Subcutaneous abdominal adipose tissue (tissue), 5 donors: ENCODE measurements around the gene LAMC2.

Experiments
- H3K27ac ChIP-seq: one replicate; pipeline ENCODE4 v1.7.0; 2013; ENCODE audit warnings: low read depth, mild to moderate bottlenecking, inconsistent platforms, low read length, moderate library complexity
- H3K27me3 ChIP-seq, 5 donors: one replicate each; pipeline ENCODE4 v1.7.0; 2013; ENCODE audit warnings: low read length in 5 of 5, inconsistent platforms in 1 of 5; ENCODE audit not compliant: control insufficient read depth in 5 of 5, insufficient read depth in 4 of 5
- H3K36me3 ChIP-seq, 5 donors: one replicate each; pipeline ENCODE4 v1.7.0; 2013; ENCODE audit warnings: low read length in 5 of 5; ENCODE audit not compliant: control insufficient read depth in 5 of 5, insufficient read depth in 5 of 5
- H3K4me1 ChIP-seq, 5 donors: one replicate each; pipeline ENCODE4 v1.7.0; 2013; ENCODE audit warnings: low read length in 5 of 5, mild to moderate bottlenecking in 3 of 5, moderate library complexity in 1 of 5; ENCODE audit not compliant: control insufficient read depth in 5 of 5, insufficient read depth in 5 of 5
- H3K4me3 ChIP-seq, 5 donors: one replicate each; pipeline ENCODE4 v1.7.0; 2013; ENCODE audit warnings: low read length in 5 of 5, low read depth in 1 of 5
- H3K9ac ChIP-seq, 5 donors: one replicate each; pipeline ENCODE4 v1.7.0; 2013; ENCODE audit warnings: low read length in 5 of 5, mild to moderate bottlenecking in 4 of 5, moderate library complexity in 3 of 5
- H3K9me3 ChIP-seq, 5 donors: one replicate each; pipeline ENCODE4 v1.7.0; 2013; ENCODE audit warnings: low read length in 5 of 5; ENCODE audit not compliant: control insufficient read depth in 5 of 5
- donor health status: healthy.
- donor health status: healthy.
- donor health status: healthy.
- donor health status: healthy.
- donor health status: healthy.

The LAMC2 gene

DNA sequence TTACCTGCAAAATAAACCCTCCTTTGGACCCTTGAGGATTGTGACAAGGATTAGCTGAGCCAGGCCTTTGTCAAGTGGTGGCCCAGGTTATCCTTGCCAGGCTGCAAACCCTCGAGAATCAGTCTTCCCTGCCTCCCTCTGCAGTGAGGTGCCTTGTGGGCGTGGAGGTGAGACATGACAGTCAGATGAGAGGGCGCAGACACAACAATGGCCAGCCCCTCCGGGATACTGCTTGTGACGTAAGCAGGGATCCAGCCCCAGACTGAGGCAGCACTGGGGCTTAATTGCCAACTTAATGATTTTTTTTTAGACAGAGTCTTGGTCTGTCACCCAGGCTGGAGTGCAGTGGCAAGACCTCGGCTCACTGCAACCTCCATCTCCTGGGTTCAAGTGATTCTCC, 104.6 kb downstream of the LAMC2 start:
- Histone ChIP-seq H3K9ac (no peak overlapping the region), H3K27me3 (no peaks in the 10 kb centered on the region), H3K4me3 (no peak overlapping the region), H3K36me3 (peaks cover 0 to 3% (median 0%) of the 10 kb centered on the region in 5 donors), H3K9me3 (peaks cover 0 to 3% (median 0%) of the 10 kb centered on the region in 5 donors), H3K4me1 (peaks cover 7 to 31% (median 14%) of the 10 kb centered on the region in 5 donors), H3K27ac (no peak overlapping the region)

DNA sequence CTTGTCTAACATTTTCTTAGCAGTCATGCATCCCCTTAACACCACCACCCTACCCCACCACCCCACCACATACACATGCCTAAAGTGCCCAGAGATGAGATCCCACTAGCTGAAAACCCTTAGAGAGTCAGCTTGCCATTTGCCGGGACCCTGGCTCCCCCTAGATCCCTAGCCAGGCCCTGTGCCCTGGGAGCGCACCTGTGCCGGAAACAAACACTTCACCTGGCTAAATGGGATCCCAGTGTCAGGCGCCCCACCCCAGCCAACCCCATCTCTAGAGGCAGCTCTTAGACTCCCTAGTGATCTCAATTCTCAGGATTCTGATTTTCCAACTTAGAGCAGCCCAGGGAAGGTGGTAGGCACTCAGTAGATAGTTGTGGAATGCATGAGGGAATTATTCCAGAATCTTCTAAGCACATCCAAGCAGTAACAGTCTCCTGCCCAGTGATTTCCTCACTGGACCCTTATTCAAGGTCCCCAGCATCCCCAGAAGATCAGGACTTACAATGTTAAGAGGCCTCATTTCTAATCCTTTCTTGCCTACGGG, 105.2 kb downstream of the LAMC2 start:
- Histone ChIP-seq H3K4me3 (no peak overlapping the region), H3K27me3 (no peaks in the 10 kb centered on the region), H3K27ac (no peak overlapping the region), H3K9ac (no peak overlapping the region), H3K4me1 (peaks cover 7 to 31% (median 14%) of the 10 kb centered on the region in 5 donors), H3K36me3 (peaks cover 0 to 3% (median 0%) of the 10 kb centered on the region in 5 donors), H3K9me3 (peaks cover 0 to 3% (median 0%) of the 10 kb centered on the region in 5 donors)

DNA sequence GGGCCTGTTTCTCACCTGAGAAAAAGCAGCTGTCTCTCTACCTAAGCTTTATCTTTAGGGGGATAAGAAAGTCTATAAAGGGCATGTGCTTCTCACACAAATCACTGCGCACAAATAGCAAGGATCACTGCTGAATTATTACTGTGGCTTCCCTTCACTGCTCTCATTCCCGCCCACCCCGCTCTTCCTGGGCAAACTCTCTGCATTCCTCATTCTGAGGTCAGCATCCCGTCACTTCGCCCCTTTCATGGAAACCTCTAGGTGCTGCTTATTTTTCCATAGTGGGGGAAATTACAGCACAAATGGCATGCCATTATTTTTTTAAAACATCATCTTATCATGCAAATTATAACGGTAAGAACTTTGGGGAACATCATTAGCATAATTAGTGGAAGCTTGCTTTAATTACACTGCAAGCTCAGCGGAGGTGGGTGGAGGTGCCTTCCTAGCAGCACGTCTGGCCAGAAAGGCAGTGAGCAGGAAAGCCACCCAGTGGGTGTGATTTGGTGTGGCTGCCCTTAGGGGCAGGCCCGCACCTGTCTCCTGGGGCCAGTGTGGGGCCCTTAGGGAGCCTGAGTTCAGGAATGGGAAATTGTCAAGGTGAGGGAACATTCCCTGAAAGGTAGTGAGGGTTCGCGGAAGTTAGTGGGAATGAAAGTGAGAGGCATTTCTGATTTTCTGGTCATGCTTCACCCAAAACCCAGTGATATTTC, 105.9 kb downstream of the LAMC2 start:
- Histone ChIP-seq H3K4me3 (no peak overlapping the region), H3K27ac (no peak overlapping the region), H3K36me3 (peaks cover 0 to 3% (median 0%) of the 10 kb centered on the region in 5 donors), H3K4me1 (peaks cover 7 to 27% (median 14%) of the 10 kb centered on the region in 5 donors), H3K9me3 (peaks cover 0 to 3% (median 0%) of the 10 kb centered on the region in 5 donors), H3K27me3 (no peaks in the 10 kb centered on the region), H3K9ac (no peak overlapping the region)

DNA sequence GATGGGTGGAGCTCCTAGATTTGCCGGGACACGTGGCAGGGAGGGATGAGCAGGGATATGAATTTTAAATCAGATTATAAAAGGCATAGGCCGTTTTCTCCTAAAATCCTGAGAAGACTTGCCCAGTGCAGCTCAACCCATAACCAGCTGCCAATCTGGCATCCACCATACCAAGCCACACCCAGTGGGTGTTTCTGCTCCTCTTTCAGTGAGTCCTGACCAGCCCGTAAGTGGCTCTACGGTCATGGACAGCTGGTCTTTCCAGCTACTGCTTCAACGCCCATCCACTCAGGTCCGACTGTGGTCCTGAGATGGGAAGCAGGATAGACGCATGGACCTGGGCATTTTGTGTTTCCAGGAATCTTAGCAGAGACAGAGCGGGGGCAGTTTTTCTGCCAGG, 107.2 kb downstream of the LAMC2 start:
- H3K4me1 ChIP-seq = peaks cover 2 to 14% (median 6%) of the 10 kb centered on the region in 5 donors
- no peak overlapping the region for H3K9ac ChIP-seq
- H3K27ac ChIP-seq = no peak overlapping the region
- H3K9me3 ChIP-seq = peaks cover 0 to 3% (median 0%) of the 10 kb centered on the region in 5 donors
- H3K4me3 ChIP-seq = no peak overlapping the region
- peaks cover 0 to 3% (median 0%) of the 10 kb centered on the region in 5 donors for H3K36me3 ChIP-seq
- no peaks in the 10 kb centered on the region for H3K27me3 ChIP-seq

DNA sequence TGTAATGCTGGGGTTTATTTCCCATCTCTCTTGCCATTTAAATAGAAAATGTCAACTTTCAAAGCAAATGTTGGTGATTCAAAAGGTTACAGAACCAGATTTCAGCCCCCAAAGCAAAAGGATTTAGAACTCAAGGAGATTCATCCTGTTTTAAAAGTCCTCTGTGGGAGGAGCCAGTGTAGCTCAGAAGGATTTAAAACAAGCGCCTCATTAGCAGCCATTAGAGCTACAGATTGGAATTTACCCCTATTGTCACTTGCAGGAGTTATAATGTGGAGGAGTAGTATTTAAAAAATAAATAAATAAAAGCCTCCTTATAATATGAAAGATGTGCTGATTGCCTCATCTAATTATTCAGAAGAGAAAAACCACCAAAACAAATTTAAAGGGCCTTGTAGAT, 107.8 kb downstream of the LAMC2 start:
- Histone ChIP-seq H3K36me3 (peaks cover 0 to 3% (median 0%) of the 10 kb centered on the region in 5 donors), H3K9ac (no peak overlapping the region), H3K4me1 (peaks cover 2 to 12% (median 6%) of the 10 kb centered on the region in 5 donors), H3K4me3 (no peak overlapping the region), H3K27ac (no peak overlapping the region), H3K9me3 (no peaks in the 10 kb centered on the region), H3K27me3 (no peaks in the 10 kb centered on the region)
